GM18526 (cell line): Measurements from ENCODE around the gene SKAP1.

Experiments
- POLR2A ChIP-seq: IDR thresholded peaks from 3 replicates; pipeline ENCODE4 v1.6.1; 2011; ENCODE audit not compliant: insufficient read length; ENCODE audit errors: extremely low read depth

SKAP1 gene

DNA sequence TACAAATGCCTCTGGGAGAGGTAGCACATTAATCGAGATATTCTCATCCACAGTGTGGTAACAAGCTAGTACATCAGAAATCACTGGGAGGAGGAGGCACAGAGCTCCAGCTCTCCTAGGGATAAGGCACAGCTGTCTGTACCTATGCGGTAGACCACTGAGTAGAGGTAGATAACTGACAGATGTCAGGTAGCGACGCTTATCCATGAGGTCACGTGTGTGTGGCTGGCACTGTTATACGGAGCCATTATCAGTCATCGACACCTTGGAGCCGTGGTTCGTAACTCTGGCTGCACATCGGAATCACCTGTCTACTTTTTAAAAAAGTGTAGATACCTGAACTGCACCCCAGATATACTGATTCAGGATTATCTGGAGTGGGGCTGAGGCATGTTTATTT, 220.0 kb downstream of the SKAP1 start:
- no peak for TF ChIP-seq POLR2A

GRCh38 chr17:48207776-48208544, 222.1 kb downstream of the SKAP1 start:
- no peak for TF ChIP-seq POLR2A

DNA sequence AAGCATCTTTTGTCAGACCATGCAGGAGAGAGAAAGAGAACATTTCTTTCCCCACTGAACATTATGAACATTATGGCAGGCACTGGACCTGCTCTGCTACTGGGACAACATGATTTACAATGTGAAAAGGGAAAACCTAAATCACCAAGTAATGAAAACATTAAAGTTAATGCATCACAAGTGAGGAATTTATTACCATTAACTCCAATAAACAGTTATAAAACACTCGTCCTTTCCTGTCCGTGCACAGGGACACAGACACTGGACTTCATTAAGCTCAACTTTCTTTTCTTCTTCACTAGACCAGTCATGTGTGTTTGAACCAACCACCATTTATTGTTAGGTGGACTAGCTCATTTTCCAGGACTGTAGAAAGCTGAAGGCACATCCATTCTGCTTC, 227.1 kb downstream of the SKAP1 start:
- no peak for TF ChIP-seq POLR2A

DNA sequence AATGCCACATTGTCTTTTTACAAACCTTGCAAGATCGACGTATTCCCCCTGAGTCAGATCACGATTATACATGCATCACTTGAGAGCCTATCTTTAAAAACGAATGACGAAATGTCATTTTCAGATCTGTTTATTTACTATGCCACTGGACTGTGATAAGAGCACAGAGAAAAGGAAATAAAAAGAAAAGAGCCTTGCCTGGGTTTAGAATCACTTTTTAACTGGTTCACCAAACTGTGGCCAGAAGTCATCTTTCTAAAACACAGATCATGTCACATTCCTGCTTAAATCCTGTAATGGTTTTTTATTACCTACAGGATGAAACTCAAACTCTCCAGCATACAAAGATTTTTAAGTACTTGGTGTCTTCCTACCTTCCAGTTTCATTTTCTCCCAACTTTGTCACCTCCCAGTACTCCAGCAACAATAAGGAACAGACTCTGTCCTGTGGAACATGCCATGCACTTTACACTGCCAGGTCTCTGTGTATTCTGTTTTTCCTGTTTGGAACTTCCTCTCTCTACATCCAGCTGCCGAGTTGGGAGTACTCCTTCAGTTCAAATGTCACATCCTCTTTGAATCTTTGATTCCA, 231.0 kb downstream of the SKAP1 start:
- no peak for TF ChIP-seq POLR2A

GRCh38 chr17:48195910-48196309, 234.1 kb downstream of the SKAP1 start:
- no peak for TF ChIP-seq POLR2A

- no peak for TF ChIP-seq POLR2A
Observed at GRCh38 chr17:48194097-48194550, 235.9 kb downstream of the SKAP1 start.

- TF ChIP-seq POLR2A = no peak
Observed at GRCh38 chr17:48192321-48192731, 237.7 kb downstream of the SKAP1 start.

DNA sequence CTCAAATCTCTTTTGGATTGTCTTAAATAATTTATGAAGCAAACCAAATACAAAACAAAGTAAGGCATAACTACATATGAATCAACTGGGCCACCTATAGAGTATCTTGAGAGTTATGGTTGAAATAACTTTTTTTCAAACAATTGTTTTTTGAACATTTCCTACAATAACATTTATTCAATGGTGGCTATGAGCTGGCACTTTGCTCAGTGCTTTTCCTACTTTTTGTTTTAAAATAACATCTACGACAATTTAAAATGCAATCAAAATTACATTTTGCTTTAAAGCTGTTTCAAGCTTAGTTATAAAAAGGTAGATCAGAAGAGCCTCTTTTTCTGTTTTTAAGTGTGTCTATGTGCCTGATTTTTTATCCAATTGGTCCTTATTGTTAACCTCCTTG, 238.7 kb downstream of the SKAP1 start:
- no peak for TF ChIP-seq POLR2A

- TF ChIP-seq POLR2A = no peak
Observed at GRCh38 chr17:48190871-48191270, 239.1 kb downstream of the SKAP1 start.

DNA sequence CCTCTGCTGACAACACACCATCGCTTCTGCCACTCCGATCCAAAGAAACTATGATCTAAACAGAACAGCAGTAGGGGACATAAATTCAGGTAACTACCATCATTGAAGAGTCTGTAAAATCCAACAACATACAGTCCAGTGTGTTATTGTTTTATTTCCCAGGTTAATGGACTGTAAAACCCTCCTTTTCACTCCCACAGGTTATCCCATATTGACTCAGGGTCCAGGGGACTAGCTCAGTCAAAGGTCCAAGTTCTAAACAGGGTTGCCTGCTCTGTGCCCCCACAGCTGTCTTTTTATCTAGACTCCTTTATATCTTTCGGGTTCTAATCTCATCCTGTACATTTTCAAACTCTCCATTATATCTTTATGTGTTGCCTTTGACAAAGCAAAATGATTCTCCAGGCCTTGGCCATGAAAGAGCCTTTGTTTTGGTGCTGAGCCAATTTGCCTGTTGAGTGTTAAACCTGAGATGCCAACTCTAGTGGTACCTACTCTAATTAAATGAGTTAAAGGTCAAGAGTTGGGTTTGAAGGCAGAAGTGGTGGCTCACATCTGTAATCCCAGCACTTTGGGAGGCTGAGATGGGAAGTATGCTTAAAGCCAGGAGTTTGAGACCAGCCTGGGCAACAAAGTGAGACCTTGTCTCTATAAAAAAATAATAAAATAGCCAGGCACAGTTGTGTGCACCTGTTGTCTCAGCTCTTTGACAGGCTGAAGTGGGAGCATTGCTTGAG, 242.0 kb downstream of the SKAP1 start:
- no peak for TF ChIP-seq POLR2A

GRCh38 chr17:48184721-48185120, 245.3 kb downstream of the SKAP1 start:
- no peak for TF ChIP-seq POLR2A

DNA sequence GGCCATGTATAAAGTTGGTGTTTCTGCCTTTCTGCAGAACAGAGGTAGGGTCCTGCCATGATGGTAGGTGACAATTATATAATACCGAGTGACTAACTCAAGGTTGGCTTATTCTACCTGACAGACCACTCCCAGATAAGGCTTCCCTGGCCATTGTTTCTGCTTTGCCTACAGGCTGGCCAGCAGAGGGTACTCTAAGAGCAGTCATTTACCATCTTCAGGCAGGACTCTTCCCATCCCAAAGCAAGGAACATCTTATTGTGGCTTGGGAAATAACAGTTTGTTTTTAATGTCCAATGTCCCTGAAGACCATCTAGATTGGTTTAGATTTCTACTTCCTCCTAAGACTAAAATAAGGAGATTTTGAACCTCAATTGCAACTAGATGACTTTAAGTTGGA, 248.4 kb downstream of the SKAP1 start:
- TF ChIP-seq POLR2A = no peak

GRCh38 chr17:48180842-48181629, 249.0 kb downstream of the SKAP1 start:
- no peak for TF ChIP-seq POLR2A

- no peak for TF ChIP-seq POLR2A
Observed at GRCh38 chr17:48179071-48179945, 250.7 kb downstream of the SKAP1 start.
